KMS-11 (cell line): ENCODE results near the gene TTC28.

ENCODE experiments used
- H2AFZ ChIP-seq: fragments of 200-600 bp; sonication (generic); 2 replicates; pipeline ENCODE4 v1.6.1; 2016; ENCODE audit warnings: antibody characterized with exemption, mixed run types, low read depth
- H3K27ac ChIP-seq: fragments of 200-600 bp; sonication (generic); 2 replicates; pipeline ENCODE4 v1.6.1; 2016; ENCODE audit warnings: mild to moderate bottlenecking, mixed run types
- H3K27me3 ChIP-seq: fragments of 200-600 bp; sonication (generic); 2 replicates; pipeline ENCODE4 v1.6.1; 2017; ENCODE audit warnings: mild to moderate bottlenecking, low read depth, mixed run types, moderate library complexity; ENCODE audit not compliant: insufficient read depth
- H3K36me3 ChIP-seq: fragments of 200-600 bp; sonication (generic); 2 replicates; pipeline ENCODE4 v1.6.1; 2017; ENCODE audit warnings: mild to moderate bottlenecking, mixed run types; ENCODE audit not compliant: insufficient read depth
- H3K4me1 ChIP-seq: fragments of 200-600 bp; sonication (generic); 2 replicates; pipeline ENCODE4 v1.6.1; 2016; ENCODE audit warnings: mild to moderate bottlenecking, low read depth, mixed run types; ENCODE audit not compliant: poor library complexity, severe bottlenecking
- H3K4me2 ChIP-seq: fragments of 200-600 bp; sonication (generic); 2 replicates; pipeline ENCODE4 v1.7.0; 2016; ENCODE audit warnings: mild to moderate bottlenecking, mixed run types
- H3K4me3 ChIP-seq: fragments of 200-600 bp; sonication (generic); IDR thresholded peaks from 2 replicates; pipeline ENCODE4 v1.6.1; 2017; ENCODE audit warnings: low read depth, low read length, mixed read lengths; ENCODE audit not compliant: insufficient read depth
- H3K79me2 ChIP-seq: fragments of 200-600 bp; sonication (generic); 2 replicates; pipeline ENCODE4 v1.6.1; 2016; ENCODE audit warnings: low read depth, mixed run types; ENCODE audit not compliant: insufficient read depth
- H3K9ac ChIP-seq: fragments of 200-600 bp; sonication (generic); 2 replicates; pipeline ENCODE4 v1.6.1; 2016; ENCODE audit warnings: mild to moderate bottlenecking, mixed run types
- H4K20me1 ChIP-seq: fragments of 200-600 bp; sonication (generic); 2 replicates; pipeline ENCODE4 v1.6.1; 2016; ENCODE audit warnings: mild to moderate bottlenecking, mixed run types; ENCODE audit not compliant: insufficient read depth
- TF ChIP-seq, protein P1 (sequence below): fragments of 200-600 bp; sonication (generic); conservative IDR thresholded peaks from 2 replicates; pipeline ENCODE4 v1.6.1; 2017; ENCODE audit warnings: low read depth, mild to moderate bottlenecking, antibody characterized with exemption, low read length, moderate library complexity, mixed read lengths

TTC28 gene

DNA sequence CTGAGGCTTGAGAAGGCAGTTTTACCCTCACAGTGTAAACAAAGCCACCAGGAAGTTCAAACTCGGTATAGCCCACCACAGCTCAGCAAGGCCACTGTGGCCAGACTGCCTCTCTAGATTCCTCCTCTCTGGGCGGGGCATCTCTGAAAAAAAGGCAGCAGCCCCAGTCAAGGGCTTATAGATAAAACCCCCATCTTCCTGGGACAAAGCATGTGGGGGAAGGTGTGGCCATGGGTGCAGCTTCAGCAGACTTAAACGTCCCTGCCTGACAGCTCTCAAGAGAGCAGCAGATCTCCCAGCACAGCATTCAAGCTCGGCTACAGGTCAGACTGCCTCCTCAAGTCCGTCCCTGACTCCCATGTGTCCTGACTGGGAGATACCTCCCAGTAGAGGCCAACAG lies 69.7 kb downstream of the TTC28 start:
- no peaks in the 10 kb centered on the region for H3K27me3 ChIP-seq
- no peak overlapping the region for H3K4me3 ChIP-seq
- H3K4me2 ChIP-seq, result no peak overlapping the region
- H3K27ac ChIP-seq, result no peak overlapping the region
- no peaks in the 10 kb centered on the region for H3K79me2 ChIP-seq
- H3K36me3 ChIP-seq, result no peaks in the 10 kb centered on the region
- no peaks in the 10 kb centered on the region for H4K20me1 ChIP-seq
- TF ChIP-seq, protein P1, sequence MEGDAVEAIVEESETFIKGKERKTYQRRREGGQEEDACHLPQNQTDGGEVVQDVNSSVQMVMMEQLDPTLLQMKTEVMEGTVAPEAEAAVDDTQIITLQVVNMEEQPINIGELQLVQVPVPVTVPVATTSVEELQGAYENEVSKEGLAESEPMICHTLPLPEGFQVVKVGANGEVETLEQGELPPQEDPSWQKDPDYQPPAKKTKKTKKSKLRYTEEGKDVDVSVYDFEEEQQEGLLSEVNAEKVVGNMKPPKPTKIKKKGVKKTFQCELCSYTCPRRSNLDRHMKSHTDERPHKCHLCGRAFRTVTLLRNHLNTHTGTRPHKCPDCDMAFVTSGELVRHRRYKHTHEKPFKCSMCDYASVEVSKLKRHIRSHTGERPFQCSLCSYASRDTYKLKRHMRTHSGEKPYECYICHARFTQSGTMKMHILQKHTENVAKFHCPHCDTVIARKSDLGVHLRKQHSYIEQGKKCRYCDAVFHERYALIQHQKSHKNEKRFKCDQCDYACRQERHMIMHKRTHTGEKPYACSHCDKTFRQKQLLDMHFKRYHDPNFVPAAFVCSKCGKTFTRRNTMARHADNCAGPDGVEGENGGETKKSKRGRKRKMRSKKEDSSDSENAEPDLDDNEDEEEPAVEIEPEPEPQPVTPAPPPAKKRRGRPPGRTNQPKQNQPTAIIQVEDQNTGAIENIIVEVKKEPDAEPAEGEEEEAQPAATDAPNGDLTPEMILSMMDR, result no peak
- H3K4me1 ChIP-seq, result no peaks in the 10 kb centered on the region
- no peak overlapping the region for H2AFZ ChIP-seq
- no peak overlapping the region for H3K9ac ChIP-seq

DNA sequence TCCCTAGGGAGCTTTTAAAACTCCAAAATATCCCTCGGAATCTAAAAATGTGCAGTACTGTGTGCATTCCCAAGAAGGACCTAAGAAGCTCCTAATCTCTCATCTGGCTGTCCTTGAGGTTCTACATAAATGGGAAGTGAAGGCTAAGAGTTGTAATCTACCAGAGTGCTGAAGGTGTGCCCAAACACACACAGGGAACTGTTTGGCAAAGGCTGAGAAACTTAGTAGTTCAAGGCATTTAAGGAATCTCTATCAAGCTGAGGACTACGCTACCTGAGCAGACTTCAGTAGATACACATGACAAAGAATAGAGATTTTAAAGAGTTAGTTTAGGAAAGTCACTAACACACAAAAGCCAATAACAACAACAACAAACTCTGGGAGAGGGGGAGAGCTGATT lies 71.1 kb downstream of the TTC28 start:
- TF ChIP-seq, protein P1, result no peak
- Histone ChIP-seq H3K27me3 (no peaks in the 10 kb centered on the region), H3K4me2 (no peak overlapping the region), H3K36me3 (no peaks in the 10 kb centered on the region), H3K27ac (no peak overlapping the region), H3K4me1 (no peaks in the 10 kb centered on the region), H2AFZ (no peak overlapping the region), H3K79me2 (no peaks in the 10 kb centered on the region), H4K20me1 (no peaks in the 10 kb centered on the region), H3K4me3 (no peak overlapping the region), H3K9ac (no peak overlapping the region)

DNA sequence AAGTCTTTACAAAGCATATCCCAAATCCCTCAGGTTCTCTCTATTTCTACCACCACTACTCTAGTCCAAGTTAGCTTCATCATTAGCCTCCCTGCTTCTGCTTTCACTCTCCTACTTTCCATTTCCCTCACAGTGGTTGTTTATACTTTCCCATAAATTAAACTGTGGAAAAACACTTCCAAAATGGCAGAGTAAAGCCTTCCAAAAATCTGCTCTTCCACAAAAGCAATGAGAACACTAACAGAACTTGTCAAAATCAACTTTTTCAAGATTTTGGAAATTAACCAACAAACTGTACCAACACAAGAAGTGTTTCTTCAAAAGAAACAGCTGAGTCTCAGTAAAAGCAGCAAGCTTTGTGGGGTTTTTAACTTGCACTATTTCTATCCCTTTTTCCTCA lies 71.8 kb downstream of the TTC28 start:
- TF ChIP-seq, protein P1, result no peak
- H3K36me3 ChIP-seq, result no peaks in the 10 kb centered on the region
- H3K27ac ChIP-seq, result no peak overlapping the region

DNA sequence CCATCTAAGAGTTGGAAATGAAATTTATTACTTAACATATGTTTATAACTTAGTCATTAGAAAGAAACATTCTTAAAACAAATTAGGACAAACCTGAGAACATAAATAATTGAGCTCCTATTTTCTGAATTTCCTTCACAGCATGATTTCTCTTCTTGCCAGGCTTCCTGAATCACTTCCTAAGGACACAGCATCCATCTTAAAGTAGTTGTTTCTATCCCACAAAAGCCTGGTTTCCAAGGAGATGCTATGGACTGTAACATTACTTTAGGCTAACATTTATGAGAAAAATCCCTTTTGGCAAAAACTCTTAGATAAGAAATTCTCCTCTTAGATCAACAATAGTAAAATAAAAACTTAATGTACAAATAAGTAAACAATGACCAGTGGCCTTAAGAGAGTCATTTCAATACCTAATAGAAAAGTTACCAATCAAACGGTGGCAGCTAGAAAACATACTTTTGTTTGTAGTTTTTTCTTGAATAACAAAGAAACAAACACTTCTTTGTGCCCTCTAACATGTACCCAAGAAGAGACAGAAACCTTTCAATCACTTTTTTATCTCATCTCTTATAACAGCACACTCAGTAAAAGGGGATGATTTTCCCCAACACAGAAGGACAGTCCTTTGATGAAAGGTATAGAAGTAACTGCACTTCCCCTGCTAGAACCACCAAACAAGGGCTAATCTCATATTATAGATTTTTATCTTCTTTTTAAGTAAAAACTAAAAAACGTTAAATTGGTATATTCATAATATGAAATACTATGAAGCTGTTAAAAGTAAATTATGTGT lies 74.5 kb downstream of the TTC28 start:
- no peak overlapping the region for H2AFZ ChIP-seq
- no peak overlapping the region for H3K9ac ChIP-seq
- H3K36me3 ChIP-seq, result no peaks in the 10 kb centered on the region
- H3K79me2 ChIP-seq, result no peaks in the 10 kb centered on the region
- H3K4me1 ChIP-seq, result no peaks in the 10 kb centered on the region
- H3K4me2 ChIP-seq, result no peak overlapping the region
- H3K27ac ChIP-seq, result no peak overlapping the region
- no peaks in the 10 kb centered on the region for H4K20me1 ChIP-seq
- TF ChIP-seq, protein P1, result no peak
- no peak overlapping the region for H3K4me3 ChIP-seq
- no peaks in the 10 kb centered on the region for H3K27me3 ChIP-seq

More for the DNA sequence above, 71.8 kb downstream of the TTC28 start:
- no peaks in the 10 kb centered on the region for H3K4me1 ChIP-seq
- H3K4me2 ChIP-seq, result no peak overlapping the region
- H2AFZ ChIP-seq, result no peak overlapping the region
- no peaks in the 10 kb centered on the region for H4K20me1 ChIP-seq
- no peaks in the 10 kb centered on the region for H3K79me2 ChIP-seq
- H3K27me3 ChIP-seq, result no peaks in the 10 kb centered on the region
- H3K4me3 ChIP-seq, result no peak overlapping the region
- H3K9ac ChIP-seq, result no peak overlapping the region
